HG02610 (cell line): ENCODE measurements around the gene RP9.

Experiments
- ATAC-seq: cut with Tn5 transposase; IDR thresholded peaks from one replicate; pipeline ENCODE4 v1.9.1; 2021; ENCODE audit warnings: mild to moderate bottlenecking, moderate library complexity; ENCODE audit not compliant: unreplicated experiment

The RP9 gene, protein sequence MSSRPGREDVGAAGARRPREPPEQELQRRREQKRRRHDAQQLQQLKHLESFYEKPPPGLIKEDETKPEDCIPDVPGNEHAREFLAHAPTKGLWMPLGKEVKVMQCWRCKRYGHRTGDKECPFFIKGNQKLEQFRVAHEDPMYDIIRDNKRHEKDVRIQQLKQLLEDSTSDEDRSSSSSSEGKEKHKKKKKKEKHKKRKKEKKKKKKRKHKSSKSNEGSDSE

GRCh38 chr7:33109005-33109757 lies at the start of gene RP9:
RP9 (minus strand) TSS chr7:33109404; CDS start chr7:33109372, 32 bp downstream.
- ATAC-seq = peak; percentile 85

DNA sequence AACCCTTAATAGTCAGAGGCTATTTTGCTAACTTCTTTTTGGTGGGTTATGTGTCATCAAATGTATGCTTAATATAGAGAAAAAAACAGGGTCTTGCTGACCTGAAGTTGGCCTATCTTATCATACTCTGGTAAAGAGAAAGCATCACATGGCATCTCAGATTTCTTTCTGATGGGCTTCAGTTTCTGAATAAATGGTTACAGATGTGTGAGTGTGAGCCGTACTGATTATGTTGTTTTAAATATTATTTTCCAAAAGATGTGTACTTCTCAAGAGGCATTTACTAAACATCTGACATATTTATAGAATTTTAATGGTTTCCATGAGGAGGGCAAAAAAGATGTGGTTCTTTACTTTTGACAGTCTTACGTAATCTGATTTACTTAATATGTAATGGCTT lies 48.6 kb upstream of the RP9 start:
- ATAC-seq = no peak

DNA sequence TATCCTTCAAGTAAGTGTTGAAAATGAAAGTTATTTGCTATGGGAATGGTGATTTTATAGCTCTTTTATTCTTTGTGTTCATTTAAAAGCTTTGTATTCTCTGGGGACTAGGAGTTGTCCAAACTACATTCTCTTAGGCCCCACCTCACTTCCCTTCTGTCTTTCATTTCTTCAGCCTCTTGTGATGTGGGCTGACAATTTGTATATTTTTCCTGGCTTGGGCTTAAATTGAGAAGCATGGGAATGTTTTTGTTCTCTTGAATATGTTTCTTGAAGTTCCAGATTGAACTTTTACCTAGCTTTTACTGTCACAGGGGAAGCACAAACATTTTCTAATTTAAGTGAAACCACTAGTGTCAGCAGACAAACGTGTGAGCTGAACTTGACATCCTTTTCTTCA lies 48.1 kb upstream of the RP9 start:
- ATAC-seq = no peak

DNA sequence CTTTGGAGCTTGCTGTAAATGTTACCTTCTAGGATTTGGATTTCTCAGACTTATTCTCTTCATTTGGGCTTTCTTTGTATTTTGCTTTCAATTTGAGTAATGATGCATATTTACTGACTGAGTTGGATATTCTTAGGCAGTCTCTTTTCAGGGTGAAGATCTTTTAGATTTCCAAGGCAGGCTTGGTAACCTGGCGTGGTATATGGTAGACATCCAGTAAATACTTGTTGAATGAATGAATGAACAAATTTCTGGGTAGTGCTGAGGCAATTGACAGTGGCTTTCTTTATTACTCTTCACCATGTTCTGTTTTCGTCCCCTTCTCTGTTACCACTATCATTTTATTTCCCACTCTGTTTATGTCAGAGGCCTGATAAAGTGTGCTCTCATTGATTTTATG lies 47.2 kb upstream of the RP9 start:
- no peak for ATAC-seq

- ATAC-seq = no peak
These were observed 46.6 kb upstream of the RP9 start for GRCh38 chr7:33155811-33156210.

GRCh38 chr7:33152087-33152486 lies 42.9 kb upstream of the RP9 start:
- ATAC-seq = no peak

DNA sequence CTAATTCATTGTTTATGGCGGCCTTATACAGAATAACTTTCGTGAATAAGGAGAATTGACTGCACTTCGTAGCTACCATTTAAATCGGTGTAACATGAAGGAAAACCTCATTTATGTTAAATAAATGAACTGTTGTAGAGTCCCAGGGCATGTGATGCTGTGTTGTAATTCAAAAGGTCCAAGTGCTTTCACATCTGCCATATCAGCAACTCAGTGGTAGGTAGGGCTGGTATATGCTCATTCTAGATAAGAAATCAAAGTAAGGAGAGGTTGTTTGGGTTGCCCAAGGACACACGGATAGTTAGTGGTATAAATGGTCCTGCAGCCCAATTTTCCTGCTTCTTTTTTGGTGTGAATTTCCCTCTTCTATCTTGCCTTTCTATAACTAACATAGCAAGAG lies 36.0 kb upstream of the RP9 start:
- no peak for ATAC-seq

DNA sequence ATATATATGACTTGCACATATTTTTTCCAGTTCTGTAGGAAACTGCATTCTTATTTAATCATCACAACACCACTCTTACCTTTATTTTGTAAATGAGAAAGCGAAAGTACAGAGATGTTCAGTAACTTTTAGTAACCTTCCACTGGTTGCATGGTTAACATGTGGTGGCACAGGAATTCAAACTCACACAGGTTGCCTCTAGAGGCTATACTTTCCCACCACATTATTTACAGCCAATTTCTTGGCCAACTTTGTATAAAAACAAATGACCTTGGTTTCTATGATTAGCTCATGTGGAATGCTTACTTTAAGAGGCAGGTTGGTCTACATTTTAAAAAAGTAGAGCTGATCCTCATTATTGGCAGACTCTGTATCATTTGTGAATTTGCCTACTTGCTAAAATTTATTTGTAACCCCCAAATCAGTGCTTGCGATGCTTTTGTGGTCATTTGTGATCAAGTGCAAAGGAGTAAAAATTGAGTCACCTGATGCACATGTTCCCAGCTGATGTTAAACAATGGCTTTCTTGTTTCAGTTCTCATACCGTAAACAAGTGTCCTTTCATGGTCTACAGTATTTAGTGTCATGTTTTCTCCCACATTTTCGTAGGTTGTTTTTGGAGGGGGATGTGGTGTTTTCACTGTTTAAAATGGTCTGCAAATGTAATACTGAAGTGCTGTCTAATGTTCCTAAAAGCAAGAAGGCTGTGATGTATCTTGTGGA lies 35.0 kb upstream of the RP9 start:
- peak; percentile 67 for ATAC-seq

- no peak for ATAC-seq
These were observed 33.4 kb upstream of the RP9 start for GRCh38 chr7:33142585-33142984.

DNA sequence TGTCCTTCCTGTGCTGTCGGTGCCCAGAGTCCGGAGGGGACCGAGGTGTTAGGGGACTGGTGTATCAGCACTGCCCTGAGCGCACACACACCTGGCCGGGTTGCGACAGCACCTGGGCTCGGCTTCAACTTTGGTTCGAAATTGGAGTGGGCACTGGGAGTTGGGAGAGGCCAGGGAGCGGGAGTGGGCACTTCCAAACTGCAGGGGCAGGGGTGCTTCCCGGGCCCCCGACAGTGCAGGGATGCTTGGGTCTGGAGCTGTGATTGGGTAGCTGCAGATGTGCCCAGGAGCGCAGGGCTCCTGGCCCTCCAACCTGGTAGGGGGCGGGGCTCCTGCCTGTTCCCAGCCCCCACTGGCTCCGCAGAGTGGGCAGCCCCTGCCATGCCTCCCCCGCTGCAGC lies 27.9 kb upstream of the RP9 start:
- no peak for ATAC-seq

- ATAC-seq = no peak
These were observed 21.0 kb upstream of the RP9 start for GRCh38 chr7:33130184-33130583.

- ATAC-seq = no peak
These were observed 20.6 kb upstream of the RP9 start for GRCh38 chr7:33129806-33130153.

- ATAC-seq = peak; percentile 100
These were observed 20.0 kb upstream of the RP9 start, which contains the start of gene BBS9 for GRCh38 chr7:33128990-33129805. BBS9 (plus strand) TSS chr7:33129564; CDS start chr7:33146253, 16,689 bp downstream.

DNA sequence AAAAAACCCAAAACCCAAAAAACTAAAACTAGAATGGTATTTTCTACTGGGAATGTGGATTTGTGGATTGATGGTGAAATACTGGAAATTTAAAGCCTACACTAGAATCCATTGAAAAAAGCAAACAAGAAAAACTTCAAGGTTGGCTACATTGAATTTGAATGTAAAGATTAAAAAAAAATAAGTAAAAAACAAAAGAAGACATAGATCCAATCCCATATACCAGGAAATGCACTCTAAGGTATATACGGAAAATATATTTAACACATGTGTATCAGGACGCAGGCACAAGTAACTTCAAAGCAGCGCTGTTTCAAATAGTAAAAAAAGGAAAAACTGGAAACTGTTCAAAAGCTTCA lies 19.4 kb upstream of the RP9 start:
- no peak for ATAC-seq

DNA sequence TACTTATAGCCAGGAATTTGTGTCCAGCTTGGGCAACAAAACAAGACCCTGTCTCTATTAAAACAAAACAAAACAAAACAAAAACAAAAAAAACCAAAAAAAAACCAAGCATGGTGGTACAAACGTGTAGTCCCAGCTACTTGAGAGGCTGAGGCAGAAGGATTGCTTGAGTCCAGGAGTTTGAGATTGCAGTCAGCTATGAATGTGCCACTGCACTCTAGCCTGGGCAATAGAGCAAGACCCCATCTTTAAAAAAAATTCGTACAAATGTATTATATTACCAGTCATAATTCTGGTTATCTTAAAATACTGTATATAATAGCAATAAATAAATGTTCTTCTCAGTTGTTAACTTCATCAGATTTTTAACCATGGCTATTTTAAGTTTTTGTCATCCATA lies 17.9 kb upstream of the RP9 start:
- no peak for ATAC-seq

GRCh38 chr7:33118383-33118782 lies 9.2 kb upstream of the RP9 start:
- no peak for ATAC-seq

GRCh38 chr7:33114976-33115375 lies 5.8 kb upstream of the RP9 start:
- ATAC-seq = no peak

GRCh38 chr7:33111614-33112013 lies 2.4 kb upstream of the RP9 start:
- no peak for ATAC-seq

DNA sequence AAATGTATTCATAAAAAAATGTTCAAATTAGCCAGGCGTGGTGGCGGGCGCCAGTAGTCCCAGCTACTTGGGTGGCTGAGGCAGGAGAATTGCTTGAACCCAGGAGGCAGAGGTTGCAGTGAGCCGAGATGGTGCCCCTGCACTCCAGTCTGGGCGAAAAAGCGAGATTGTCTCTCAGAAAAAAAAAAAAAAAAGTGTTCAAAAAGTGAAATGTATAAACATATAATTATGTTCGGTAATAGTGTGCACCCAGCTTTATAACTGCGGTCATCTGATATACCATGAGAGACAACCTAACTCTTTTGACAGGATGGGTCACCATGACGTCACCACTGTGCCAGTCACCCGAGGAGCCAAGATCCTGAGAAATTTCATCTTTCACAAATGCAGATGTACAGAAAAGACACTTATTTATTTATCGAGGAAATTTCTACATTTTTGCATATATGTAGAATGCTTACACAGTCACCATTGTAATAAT lies 594 bp upstream of the RP9 start:
- ATAC-seq = no peak

- ATAC-seq = no peak
These were observed 625 bp downstream of the RP9 start for GRCh38 chr7:33108554-33109004.
